HL-60 (cell line): Measurements from ENCODE around the gene AK9.

Experiments used
- CTCF ChIP-seq: IDR thresholded peaks from one replicate; pipeline ENCODE4 v1.5.1; 2011; ENCODE audit warnings: low read length, control low read depth, inconsistent platforms; ENCODE audit not compliant: insufficient read depth
- GABPA ChIP-seq: IDR thresholded peaks from 2 replicates; pipeline ENCODE4 v1.6.1; 2012; ENCODE audit warnings: low read depth
- POLR2AphosphoS5 ChIP-seq: IDR thresholded peaks from 2 replicates; pipeline ENCODE4 v1.6.1; 2012; ENCODE audit warnings: low read depth
- REST ChIP-seq: IDR thresholded peaks from 2 replicates; pipeline ENCODE4 v1.6.1; 2012; ENCODE audit warnings: low read depth; ENCODE audit not compliant: insufficient replicate concordance

- TF ChIP-seq POLR2AphosphoS5 (no peak), REST (no peak), CTCF (no peak), GABPA (no peak)
These were observed 203.0 kb downstream of the AK9 start for GRCh38 chr6:109488001-109488400.
